Measurements from ENCODE around the gene ECSCR.
"Not testable (repeated sequence)": the region's sequence is repeated elsewhere in the genome, so short reads cannot be mapped to it uniquely, and the experiment has no call there.

Gene ECSCR

DNA sequence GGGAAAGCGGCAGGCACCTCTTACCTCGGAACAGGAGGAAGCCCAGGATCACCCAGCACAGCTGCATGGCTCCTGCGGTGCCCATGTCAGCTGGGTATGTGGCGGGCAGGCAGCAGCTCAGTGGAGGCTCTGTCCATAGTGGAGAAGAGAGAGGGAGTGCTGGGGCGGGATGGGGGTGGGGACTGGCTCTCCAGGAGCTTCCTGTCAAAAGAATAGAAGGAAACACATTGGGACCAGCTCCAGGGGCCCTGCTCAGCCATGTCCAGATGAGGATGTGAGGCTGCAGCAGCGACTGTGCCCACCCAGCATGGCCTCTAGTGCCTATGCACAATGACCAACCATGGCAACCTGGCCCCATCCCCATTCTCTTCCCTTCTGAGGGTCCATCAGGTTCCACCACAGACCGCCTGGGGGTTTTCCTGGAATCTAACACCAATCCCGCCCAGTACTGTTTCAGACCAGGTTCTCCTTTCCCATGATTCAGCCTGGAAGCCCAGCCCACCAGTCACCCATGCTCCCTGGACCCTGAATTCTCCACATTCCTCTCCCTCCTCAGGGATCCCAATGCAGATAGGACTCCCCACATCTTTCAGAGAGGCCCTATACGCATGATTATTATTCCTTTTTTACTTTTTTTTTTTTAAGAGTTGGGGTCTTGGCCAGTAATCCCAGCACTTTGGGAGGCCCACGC, at the start of gene ECSCR:
TSS of gene ECSCR (minus strand) at position 158 of the 691 bp plus-strand sequence. CDS start at position 85, 73 bp downstream.
- no peak for DNase-seq (ENCODE audit: low spot score)

DNA sequence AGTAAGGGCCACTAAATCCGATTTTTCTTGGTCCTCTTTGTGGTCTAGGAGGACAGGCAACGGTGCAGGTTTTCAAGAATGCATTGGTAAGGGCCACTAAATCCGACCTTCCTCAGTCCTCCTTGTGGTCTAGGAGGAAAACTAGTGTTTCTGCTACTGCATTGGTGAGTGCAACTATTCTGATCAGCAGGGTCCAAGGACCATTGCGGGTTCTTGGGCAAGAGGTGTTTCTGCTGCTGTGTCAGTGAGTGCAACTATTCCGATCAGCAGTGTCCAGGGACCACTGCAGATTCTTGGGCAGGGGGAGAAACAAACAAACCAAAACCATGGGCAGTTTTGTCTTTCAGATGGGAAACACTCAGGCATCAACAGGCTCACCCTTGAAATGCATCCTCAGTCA, 42.2 kb upstream of the ECSCR start:
- not testable (repeated sequence) for DNase-seq (ENCODE audit: low spot score)

DNA sequence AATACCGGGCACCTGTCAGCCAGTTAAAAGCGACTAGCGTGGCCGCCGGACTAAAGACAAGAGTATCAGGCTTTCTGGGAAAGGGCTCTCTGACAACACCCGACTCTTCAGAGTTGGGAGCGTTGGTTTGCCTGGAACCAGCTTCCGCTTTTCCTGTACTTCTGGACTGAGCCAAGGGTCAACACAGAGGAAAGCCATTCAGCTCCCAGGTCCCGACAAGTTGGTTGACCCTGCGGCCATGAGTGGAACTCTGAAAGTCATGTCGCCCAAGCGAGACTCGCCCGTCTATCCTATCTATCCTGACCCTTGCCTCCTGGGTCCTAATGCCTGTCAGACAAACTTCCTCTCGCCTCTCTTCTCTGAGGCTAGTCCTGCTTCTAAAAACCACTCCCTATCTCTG, 41.3 kb upstream of the ECSCR start:
- not testable (repeated sequence) for DNase-seq (ENCODE audit: low spot score)

DNA sequence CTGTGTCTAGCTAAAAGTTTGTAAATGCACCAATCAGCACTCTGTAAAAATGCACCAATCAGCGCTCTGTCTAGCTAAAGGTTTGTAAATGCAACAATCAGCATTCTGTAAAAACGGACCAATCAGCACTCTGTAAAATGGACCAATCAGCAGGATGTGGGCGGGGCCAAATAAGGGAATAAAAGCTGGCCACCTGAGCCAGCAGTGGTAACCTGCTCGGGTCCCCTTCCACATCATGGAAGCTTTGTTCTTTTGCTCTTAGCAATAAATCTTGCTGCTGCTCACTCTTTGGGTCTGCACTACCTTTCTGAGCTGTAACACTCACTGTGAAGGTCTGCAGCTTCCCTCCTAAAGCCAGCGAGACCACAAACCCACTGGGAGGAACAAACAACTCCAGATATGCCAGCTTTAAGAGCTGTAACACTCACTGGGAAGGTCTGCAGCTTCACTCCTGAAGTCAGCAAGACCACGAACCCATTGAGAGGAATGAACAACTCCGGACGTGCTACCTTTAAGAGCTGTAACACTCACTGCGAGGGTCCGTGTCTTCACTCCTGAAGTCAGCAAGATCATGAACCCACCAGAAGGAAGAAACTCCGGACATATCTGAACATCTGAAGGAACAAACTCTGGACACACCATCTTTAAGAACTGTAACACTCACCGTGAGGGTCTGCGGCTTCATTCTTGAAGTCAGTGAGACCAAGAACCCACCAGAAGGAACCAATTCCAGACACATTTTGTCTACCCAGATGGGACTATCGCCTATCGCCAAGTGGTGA, 40.7 kb upstream of the ECSCR start:
- DNase-seq (ENCODE audit: low spot score), result not testable (repeated sequence)

GRCh38 chr5:139501381-139501780, 38.8 kb upstream of the ECSCR start:
- DNase-seq (ENCODE audit: low spot score), result no peak

DNA sequence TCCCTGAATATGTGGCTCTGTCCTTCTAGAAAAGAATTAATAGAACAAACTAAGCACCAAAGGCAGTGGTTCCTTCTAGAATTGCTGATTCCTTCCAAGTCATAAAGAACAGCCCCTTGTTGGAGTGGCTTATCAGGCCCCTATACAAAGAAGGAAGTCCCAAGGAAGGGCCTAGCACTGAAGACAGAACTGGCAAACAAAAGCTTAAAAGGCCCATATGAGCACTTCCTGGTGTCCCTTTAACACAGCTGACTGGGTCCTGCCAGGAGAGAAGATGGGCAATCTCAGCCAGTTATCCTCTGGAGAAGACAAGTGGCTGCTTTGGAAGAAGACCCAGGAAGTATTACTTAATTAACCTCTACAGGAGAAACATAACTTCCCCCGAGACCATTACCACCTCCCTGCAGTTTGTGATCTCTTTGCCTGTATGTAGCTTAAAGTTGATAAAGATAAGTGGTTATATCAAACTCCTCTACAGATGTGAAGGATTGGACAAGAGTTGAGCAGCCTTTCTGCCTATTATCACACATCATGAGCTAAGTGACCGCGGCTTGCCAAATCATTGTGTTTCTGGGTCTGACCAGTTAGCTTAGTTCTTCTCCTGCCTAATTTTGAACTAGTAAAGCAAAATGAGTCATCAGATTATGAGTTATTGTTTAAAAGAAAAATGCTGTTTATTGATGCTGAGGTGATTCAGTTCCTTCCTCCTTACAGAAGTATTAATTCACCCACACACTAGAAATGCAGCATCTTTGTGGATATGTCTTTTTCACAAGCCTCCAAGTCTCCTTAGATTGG, 33.3 kb upstream of the ECSCR start:
- no peak for DNase-seq (ENCODE audit: low spot score)

DNA sequence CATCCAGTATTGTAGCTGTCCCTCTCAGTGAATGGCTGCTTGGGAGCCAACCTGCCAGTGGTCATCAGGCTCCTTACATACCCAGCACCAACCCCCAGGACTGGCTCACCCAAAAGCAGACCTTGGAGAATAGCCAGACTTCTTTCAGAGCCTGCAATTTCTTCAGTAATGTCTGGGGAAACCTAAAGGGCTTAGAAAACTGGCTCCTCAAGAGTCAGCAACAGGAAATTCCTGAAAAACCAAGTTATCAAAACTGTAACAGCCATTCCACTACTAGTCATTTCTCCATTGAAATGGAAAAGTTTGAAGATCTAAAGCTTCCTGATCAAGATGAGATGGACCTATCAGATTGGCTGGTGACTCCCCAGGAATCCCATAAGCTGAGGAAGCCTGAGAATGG, 32.3 kb upstream of the ECSCR start:
- no peak for DNase-seq (ENCODE audit: low spot score)

DNA sequence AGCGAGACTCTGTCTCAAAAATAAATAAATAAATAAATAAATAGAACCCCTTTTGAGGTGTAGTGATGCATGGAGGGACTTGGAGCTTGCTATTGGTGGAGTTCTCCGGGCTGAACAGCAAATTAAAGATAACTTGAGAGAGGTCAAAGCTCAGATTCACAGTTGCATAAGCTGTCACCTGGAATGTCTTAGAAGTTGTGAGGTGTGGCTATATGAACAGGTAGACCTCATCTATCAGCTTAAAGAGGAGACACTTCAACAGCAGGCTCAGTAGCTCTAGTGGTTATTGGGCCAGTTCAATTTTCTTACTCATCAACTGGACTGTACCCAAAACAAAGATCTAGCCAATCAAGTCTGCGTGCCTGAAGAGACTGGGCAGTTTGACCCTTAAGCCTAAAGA, 31.7 kb upstream of the ECSCR start:
- DNase-seq (ENCODE audit: low spot score), result no peak

DNA sequence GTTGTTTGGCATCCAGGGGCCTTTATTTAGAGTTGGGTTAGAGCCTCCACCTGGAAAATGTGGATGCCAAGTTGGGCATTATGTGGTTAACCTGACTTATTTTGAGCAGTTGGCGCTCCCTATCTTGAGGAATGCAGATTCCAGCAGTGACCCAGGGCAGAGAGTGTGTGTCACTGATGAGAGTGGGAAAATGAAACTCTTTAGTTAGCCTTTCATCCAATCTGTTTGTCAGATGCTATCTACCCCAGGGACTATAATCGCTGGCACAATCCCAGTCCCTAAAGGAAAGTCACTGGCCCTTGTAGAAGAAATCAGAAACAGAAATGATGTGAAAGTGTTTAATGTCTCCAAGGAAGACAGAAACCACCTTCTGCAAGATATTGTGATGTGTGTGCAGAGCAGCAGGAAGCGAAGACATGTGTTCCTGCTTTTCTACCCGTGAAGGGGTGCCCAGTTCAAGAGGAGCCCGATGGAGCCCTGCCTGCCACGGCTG, 30.2 kb upstream of the ECSCR start:
- DNase-seq (ENCODE audit: low spot score), result no peak

- DNase-seq (ENCODE audit: low spot score), result peak; percentile 83
These were observed 25.7 kb upstream of the ECSCR start for GRCh38 chr5:139488260-139488659.

DNA sequence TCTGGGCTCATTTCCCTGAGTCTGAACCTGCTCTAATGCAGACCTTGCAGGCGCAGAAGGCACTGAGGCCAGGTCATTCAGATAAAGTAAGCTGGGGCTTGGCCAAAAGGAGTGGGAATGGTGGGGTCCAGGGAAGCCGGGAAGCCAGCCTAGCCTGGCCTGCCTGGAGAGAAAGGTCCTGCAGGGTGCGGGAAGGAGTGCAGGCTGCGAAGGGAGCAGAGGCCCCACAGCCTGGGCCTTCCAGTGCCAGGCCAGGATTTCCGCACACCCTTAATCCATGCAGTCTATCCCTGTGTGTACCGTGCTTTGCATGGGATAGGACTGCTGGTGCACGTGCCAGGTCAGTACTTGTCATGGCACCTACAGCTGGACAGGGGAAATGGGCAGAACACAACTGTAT, 23.7 kb upstream of the ECSCR start:
- no peak for DNase-seq (ENCODE audit: low spot score)

- not testable (repeated sequence) for DNase-seq (ENCODE audit: low spot score)
These were observed 20.3 kb upstream of the ECSCR start for GRCh38 chr5:139482890-139483208.

- peak; percentile 59 for DNase-seq (ENCODE audit: low spot score)
These were observed 19.7 kb upstream of the ECSCR start, which contains the start of gene STING1 for GRCh38 chr5:139482050-139482889. Gene STING1 (minus strand): TSS chr5:139482758. CDS start chr5:139481704, 1,054 bp downstream.

GRCh38 chr5:139481580-139482049, 19.1 kb upstream of the ECSCR start:
- no peak for DNase-seq (ENCODE audit: low spot score)

DNA sequence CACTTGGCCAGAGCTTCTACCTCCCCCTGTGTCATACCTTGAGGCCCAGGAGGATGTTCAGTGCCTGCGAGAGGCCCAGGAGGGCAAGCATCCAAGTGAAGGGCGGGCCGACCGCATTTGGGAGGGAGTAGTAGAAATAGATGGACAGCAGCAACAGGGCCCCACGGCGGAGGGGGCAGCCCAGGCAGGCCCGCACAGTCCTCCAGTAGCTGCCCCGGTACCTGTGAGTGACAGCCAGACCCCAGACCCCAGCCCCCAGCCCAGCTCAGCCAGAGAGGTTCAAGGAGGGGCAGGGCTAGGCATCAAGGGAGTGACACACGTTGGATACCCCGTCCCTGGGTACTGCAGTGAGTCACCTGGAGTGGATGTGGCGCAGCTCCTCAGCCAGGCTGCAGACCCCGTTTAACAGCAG, 18.6 kb upstream of the ECSCR start:
- no peak for DNase-seq (ENCODE audit: low spot score)

DNA sequence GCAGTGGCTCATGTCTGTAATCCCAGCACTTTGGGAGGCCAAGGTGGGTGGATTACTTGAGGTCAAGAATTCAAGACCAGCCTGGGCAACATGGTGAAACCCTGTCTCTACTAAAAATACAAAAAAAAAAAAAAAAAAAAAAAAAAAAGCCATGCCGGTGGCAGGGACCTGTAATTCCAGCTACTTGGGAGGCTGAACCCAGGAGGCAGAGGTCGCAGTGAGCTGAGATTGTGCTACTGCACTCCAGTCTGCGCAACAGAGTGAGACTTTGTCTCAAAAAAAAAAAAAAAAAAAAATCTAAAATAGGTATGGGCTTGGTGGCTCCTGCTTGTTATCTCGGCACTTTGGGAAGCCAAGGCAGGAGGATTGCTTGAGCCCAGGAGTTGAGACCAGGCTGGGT, 17.2 kb upstream of the ECSCR start:
- DNase-seq (ENCODE audit: low spot score), result not testable (repeated sequence)

GRCh38 chr5:139478657-139479423, 16.3 kb upstream of the ECSCR start:
- not testable (repeated sequence) for DNase-seq (ENCODE audit: low spot score)

GRCh38 chr5:139475865-139476617, 13.5 kb upstream of the ECSCR start:
- DNase-seq (ENCODE audit: low spot score), result no peak

- peak; percentile 25 for DNase-seq (ENCODE audit: low spot score)
These were observed 12.6 kb upstream of the ECSCR start for GRCh38 chr5:139474890-139475791.

All from Ammon's horn (tissue), 1 donor.